HepG2 (cell line): ENCODE measurements around the gene PSMD1.

ENCODE experiments used
- HNRNPLL ChIP-seq: fragments of 200-400 bp; formaldehyde crosslinking; IDR thresholded peaks from 2 replicates; pipeline ENCODE4 v1.6.1; 2017; ENCODE audit warnings: mild to moderate bottlenecking, low read depth, low read length; ENCODE audit not compliant: poor library complexity, severe bottlenecking
- JUN ChIP-seq: sonication (generic); formaldehyde crosslinking; IDR thresholded peaks from 2 replicates; pipeline ENCODE4 v1.4.0; 2020; ENCODE audit warnings: mild to moderate bottlenecking, missing genetic modification reagents
- MED8 ChIP-seq: sonication (generic); formaldehyde crosslinking; IDR thresholded peaks from 2 replicates; pipeline ENCODE4 v1.8.1; 2023; ENCODE audit warnings: mild to moderate bottlenecking, missing genetic modification reagents; ENCODE audit not compliant: insufficient replicate concordance
- NFATC3 ChIP-seq: sonication (generic); formaldehyde crosslinking; IDR thresholded peaks from 2 replicates; pipeline ENCODE4 v1.5.1; 2020; ENCODE audit warnings: mild to moderate bottlenecking, missing genetic modification reagents
- SP140L ChIP-seq: sonication (generic); formaldehyde crosslinking; IDR thresholded peaks from 2 replicates; pipeline ENCODE4 v1.4.0; 2020; ENCODE audit warnings: missing genetic modification reagents, borderline replicate concordance
- YY1 ChIP-seq: IDR thresholded peaks from 2 replicates; pipeline ENCODE4 v1.6.1; 2011; ENCODE audit warnings: low read length, low read depth, moderate library complexity, mild to moderate bottlenecking; ENCODE audit not compliant: insufficient read depth, insufficient replicate concordance
- ZFX ChIP-seq: sonication (generic); formaldehyde crosslinking; IDR thresholded peaks from 2 replicates; pipeline ENCODE4 v1.4.0; 2020; ENCODE audit warnings: mild to moderate bottlenecking, low read depth, missing genetic modification reagents, moderate library complexity
- ZNF292 ChIP-seq: sonication (generic); formaldehyde crosslinking; IDR thresholded peaks from 2 replicates; pipeline ENCODE4 v1.8.1; 2022; ENCODE audit warnings: mild to moderate bottlenecking, low read depth, missing genetic modification reagents, borderline replicate concordance
- ZNF430 ChIP-seq: sonication (generic); formaldehyde crosslinking; IDR thresholded peaks from 2 replicates; pipeline ENCODE4 v1.9.0; 2021; ENCODE audit warnings: mild to moderate bottlenecking, missing genetic modification reagents
- ZNF510 ChIP-seq: sonication (generic); formaldehyde crosslinking; IDR thresholded peaks from 2 replicates; pipeline ENCODE4 v1.4.0; 2020; ENCODE audit warnings: low read depth, mild to moderate bottlenecking, missing genetic modification reagents
- TF ChIP-seq, protein P1 (sequence below), 2 experiments: fragments of 450-650 bp in 1 of 2; sonication (generic) in 1 of 2; formaldehyde crosslinking in 1 of 2; IDR thresholded peaks; 2 replicates each; pipeline versions ENCODE4 v1.6.1 to v1.8.0; 2016 to 2022; ENCODE audit warnings: antibody characterized with exemption in 1 of 2, mild to moderate bottlenecking in 1 of 2, missing genetic modification reagents in 1 of 2
- TF ChIP-seq, protein P2 (sequence below): sonication (generic); formaldehyde crosslinking; IDR thresholded peaks from 2 replicates; pipeline ENCODE4 v1.5.0; 2020; ENCODE audit warnings: mild to moderate bottlenecking, missing genetic modification reagents, moderate library complexity
- TF ChIP-seq, protein P3 (sequence below): sonication (generic); formaldehyde crosslinking; IDR thresholded peaks from 2 replicates; pipeline ENCODE4 v1.9.0; 2021; ENCODE audit warnings: missing genetic modification reagents, borderline replicate concordance

DNA sequence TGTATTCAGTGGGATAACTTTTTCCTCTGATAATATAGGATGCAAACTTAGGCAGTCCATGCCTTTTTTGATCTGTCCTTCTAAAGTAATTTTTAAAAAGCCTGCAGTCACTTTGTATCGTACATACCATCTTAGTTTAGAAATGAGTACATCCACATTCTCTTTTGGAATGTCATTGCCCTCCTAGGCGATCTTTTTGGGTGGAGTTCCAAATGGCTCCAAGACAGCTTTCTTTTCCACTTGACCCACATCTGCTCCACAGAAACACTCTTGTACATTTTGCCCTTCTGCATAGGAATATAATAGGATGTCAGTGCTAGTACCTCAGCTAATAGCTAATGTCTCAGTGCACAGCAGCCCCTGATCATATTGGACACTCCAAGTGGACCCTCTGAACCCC is 90.0 kb downstream of the PSMD1 start:
- TF ChIP-seq, protein P1, sequence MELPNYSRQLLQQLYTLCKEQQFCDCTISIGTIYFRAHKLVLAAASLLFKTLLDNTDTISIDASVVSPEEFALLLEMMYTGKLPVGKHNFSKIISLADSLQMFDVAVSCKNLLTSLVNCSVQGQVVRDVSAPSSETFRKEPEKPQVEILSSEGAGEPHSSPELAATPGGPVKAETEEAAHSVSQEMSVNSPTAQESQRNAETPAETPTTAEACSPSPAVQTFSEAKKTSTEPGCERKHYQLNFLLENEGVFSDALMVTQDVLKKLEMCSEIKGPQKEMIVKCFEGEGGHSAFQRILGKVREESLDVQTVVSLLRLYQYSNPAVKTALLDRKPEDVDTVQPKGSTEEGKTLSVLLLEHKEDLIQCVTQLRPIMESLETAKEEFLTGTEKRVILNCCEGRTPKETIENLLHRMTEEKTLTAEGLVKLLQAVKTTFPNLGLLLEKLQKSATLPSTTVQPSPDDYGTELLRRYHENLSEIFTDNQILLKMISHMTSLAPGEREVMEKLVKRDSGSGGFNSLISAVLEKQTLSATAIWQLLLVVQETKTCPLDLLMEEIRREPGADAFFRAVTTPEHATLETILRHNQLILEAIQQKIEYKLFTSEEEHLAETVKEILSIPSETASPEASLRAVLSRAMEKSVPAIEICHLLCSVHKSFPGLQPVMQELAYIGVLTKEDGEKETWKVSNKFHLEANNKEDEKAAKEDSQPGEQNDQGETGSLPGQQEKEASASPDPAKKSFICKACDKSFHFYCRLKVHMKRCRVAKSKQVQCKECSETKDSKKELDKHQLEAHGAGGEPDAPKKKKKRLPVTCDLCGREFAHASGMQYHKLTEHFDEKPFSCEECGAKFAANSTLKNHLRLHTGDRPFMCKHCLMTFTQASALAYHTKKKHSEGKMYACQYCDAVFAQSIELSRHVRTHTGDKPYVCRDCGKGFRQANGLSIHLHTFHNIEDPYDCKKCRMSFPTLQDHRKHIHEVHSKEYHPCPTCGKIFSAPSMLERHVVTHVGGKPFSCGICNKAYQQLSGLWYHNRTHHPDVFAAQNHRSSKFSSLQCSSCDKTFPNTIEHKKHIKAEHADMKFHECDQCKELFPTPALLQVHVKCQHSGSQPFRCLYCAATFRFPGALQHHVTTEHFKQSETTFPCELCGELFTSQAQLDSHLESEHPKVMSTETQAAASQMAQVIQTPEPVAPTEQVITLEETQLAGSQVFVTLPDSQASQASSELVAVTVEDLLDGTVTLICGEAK (IDR thresholded peaks at IDR 0.05) = no peak
- TF ChIP-seq, protein P1 (CRISPR knock-in tag; IDR thresholded peaks at IDR 0.05) = no peak
- TF ChIP-seq ZNF510 (CRISPR knock-in tag) (no peak), HNRNPLL (no peak), ZNF292 (CRISPR knock-in tag) (no peak), JUN (CRISPR knock-in tag) (no peak), ZFX (no peak), ZNF430 (CRISPR knock-in tag) (no peak), NFATC3 (no peak), YY1 (no peak), MED8 (CRISPR knock-in tag) (no peak), SP140L (CRISPR knock-in tag) (no peak)
- TF ChIP-seq, protein P2, sequence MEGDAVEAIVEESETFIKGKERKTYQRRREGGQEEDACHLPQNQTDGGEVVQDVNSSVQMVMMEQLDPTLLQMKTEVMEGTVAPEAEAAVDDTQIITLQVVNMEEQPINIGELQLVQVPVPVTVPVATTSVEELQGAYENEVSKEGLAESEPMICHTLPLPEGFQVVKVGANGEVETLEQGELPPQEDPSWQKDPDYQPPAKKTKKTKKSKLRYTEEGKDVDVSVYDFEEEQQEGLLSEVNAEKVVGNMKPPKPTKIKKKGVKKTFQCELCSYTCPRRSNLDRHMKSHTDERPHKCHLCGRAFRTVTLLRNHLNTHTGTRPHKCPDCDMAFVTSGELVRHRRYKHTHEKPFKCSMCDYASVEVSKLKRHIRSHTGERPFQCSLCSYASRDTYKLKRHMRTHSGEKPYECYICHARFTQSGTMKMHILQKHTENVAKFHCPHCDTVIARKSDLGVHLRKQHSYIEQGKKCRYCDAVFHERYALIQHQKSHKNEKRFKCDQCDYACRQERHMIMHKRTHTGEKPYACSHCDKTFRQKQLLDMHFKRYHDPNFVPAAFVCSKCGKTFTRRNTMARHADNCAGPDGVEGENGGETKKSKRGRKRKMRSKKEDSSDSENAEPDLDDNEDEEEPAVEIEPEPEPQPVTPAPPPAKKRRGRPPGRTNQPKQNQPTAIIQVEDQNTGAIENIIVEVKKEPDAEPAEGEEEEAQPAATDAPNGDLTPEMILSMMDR (CRISPR knock-in tag) = no peak
- TF ChIP-seq, protein P3, sequence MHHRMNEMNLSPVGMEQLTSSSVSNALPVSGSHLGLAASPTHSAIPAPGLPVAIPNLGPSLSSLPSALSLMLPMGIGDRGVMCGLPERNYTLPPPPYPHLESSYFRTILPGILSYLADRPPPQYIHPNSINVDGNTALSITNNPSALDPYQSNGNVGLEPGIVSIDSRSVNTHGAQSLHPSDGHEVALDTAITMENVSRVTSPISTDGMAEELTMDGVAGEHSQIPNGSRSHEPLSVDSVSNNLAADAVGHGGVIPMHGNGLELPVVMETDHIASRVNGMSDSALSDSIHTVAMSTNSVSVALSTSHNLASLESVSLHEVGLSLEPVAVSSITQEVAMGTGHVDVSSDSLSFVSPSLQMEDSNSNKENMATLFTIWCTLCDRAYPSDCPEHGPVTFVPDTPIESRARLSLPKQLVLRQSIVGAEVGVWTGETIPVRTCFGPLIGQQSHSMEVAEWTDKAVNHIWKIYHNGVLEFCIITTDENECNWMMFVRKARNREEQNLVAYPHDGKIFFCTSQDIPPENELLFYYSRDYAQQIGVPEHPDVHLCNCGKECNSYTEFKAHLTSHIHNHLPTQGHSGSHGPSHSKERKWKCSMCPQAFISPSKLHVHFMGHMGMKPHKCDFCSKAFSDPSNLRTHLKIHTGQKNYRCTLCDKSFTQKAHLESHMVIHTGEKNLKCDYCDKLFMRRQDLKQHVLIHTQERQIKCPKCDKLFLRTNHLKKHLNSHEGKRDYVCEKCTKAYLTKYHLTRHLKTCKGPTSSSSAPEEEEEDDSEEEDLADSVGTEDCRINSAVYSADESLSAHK (CRISPR knock-in tag) = no peak
